ENCODE results near the gene BAX. TPM values are rescaled to one million over a fixed set of nuclear protein-coding genes. Genes with fewer than 3 reads are reported as not detected.

Gene BAX
- total RNA-seq, 1 donor from 2014 or later: 58.9 TPM

- peak; percentile 94 for ATAC-seq
These were observed 21.2 kb upstream of the BAX start, which contains the start of gene DHDH for GRCh38 chr19:48933382-48933932. TSS of gene DHDH (plus strand) at chr19:48933699. CDS start at chr19:48933722, 23 bp downstream.

GRCh38 chr19:48934837-48935236, 19.8 kb upstream of the BAX start:
- no peak for ATAC-seq

- no peak for ATAC-seq
These were observed 18.8 kb upstream of the BAX start for GRCh38 chr19:48935864-48936263.

DNA sequence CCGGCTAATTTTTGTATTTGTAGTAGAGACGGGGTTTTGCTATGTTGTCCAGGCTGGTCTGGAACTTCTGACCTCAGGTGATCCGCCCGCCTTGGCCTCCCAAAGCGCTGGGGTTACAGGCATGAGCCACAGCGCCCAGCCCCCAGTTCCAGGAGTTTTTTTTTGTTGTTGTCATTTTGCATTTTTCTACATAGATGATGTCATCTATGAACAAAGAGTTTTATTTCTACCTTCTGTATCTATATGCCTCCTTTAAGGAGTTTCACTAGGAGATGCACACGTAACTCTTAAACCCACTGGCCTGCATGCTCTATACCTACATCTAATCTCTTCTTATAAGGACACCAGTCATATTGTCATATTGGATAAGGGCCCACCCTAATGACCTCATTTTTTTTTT, 16.4 kb upstream of the BAX start:
- ATAC-seq: no peak

DNA sequence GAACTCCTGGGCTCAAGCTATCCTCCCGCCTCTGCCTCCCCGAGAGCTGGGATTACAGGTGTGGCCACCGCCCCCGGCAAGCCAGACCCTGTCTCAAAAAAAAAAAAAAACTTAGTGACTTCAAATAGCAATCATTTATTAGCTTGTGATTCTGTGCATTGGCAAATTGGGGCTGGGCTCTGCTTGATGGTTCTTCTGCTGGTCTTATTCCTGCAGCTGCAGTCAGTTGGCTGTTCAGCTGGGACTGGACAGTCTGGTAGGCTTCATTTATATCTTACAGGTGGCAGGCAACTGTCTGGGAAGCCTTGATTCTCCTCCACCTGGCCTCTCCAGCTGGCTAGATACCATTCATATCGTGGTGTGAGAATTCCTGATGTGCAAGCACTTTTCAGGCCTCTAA, 13.8 kb upstream of the BAX start:
- no peak for ATAC-seq

DNA sequence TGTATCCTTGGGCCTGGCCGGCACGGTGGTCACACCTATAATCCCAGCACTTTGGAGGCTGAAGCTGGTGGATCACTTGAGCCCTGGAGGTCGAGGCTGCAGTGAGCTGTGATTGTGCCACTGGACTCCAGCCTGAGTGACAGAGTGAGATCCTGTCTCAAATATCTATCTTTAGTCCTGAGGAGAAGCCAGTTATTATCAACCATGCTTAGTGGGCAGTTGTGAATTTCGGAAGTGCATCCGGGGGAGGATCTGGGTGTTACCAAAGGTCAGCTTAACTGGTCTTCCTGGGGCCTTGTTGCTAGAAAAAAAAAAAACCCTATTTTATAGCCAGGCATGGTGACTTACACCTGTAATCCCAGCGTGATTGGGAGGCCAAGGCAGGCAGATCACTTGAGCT, 11.6 kb upstream of the BAX start:
- ATAC-seq: no peak

- ATAC-seq: no peak
These were observed 9.3 kb upstream of the BAX start for GRCh38 chr19:48945415-48945814.

- no peak for ATAC-seq
These were observed 8.9 kb upstream of the BAX start for GRCh38 chr19:48945817-48946216.

DNA sequence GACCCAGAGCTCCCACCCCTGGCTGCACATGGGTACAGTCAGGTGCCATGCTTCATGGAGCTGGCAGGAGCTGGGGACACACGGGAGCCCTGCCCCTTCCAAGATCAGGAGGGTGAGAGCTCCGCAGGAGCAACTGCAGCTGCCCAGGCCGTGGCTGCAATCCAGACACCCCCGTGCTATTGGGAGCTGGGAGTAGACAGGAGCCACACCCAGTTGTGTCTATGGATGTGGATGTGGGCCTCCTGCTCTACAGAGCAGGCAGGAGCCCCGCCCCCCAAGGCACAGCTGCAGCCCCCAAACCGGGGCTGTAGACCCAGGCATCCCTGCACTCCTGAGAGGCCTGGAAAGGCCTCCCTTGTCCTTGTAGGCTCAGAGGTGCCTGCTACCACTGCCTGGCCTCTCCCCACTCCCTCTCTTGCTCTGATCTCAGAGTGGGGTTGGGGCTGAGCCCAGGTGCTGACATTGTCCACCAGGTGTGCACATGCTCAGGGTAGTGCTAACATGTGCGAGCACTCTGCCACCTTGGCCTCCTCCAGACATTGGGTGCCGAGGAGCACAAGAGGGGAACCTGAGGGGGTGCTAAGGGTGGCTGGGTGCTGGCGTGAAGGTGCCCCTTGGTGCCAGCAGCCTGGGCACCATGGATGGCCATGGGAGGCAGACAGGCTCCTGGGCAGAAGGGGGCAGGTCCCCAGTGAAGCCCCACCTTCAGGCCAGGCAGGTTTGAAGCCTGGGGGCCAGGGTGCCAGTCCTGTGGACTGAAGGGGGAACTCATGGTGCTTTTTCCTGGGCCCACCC, 8.0 kb upstream of the BAX start:
- ATAC-seq: peak; percentile 18

GRCh38 chr19:48947258-48947542, 7.5 kb upstream of the BAX start:
- ATAC-seq: no peak

DNA sequence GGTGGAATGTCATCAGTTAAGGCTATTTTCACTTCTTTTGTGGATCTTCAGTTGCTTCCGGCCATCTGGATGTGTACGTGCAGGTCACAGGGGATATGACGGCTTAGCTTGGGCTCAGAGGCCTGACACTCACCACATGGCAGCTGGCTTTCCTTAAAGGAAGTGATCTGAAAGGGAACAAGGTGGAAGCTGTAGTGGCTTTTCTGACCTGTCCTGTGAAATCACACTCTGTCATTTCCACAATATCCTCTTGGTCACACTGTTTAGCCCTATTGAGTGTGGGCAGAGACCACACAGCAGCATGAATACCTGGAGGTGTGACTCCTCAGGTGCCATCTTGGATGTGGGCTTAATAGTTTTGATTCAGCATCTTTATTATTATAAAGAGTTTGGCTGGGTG, 4.5 kb upstream of the BAX start:
- no peak for ATAC-seq

- no peak for ATAC-seq
These were observed 3.7 kb upstream of the BAX start for GRCh38 chr19:48950830-48951519.

DNA sequence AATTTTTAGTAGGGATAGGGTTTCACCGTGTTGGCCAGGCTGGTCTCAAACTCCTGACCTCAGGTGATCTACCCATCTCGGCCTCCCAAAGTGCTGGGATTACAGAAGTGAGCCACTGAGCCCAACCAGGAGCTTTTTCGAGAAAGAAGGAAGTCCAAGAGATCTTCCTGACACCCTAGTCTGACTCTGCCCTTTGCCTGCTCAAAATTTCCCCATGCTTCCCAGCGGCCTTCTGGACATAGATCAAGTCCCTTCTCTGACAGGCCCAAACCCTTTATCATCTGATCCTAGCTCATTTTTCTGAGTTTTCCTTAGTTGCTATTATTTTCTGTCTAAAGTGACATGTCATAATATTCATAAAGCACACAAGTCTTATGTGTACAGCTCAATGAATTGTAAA, 1.5 kb upstream of the BAX start:
- no peak for ATAC-seq

DNA sequence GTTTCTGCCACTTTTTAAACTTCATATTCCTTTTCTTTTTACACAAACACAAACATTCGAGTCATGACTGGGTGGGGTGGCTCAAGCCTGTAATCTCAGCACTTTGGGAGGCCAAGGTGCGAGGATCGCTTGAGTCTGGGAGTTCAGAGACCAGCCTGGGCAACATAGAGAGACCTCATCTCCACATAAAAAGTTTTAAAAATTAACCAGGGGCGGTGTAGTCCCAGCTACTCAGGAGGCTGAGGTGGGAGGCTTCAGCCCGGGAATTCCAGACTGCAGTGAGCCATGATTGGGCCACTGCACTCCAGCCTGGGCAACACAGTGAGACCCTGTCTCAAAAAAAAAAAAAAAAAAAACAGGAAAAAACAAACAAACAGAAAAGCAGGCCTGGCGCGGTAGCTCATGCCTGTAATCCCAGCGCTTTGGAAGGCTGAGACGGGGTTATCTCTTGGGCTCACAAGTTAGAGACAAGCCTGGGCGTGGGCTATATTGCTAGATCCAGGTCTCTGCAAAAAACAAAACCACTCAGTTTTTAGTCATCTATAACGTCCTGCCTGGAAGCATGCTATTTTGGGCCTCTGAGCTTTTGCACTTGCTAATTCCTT, 583 bp upstream of the BAX start:
- no peak for ATAC-seq

DNA sequence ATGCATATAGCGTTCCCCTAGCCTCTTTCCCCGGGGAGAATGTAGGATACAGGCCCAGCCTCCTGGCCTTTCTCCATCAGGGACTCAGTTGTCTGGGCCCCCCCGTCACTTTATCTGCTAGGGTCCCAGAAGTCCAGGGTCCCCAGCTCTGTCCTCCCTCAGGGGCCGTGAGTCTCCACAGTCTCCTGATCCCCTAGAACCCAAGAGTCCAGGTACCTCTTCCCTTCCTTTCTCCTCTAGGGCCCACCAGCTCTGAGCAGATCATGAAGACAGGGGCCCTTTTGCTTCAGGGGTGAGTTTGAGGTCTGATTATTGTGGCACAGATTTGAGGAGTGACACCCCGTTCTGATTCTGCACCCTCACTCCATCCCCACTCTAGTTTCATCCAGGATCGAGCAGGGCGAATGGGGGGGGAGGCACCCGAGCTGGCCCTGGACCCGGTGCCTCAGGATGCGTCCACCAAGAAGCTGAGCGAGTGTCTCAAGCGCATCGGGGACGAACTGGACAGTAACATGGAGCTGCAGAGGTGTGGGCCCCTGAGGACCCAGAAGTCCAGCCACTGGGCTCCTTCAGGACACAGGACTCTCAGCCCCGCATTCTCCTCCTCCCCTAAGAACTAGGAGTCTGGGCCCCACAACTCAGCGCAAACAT, 758 bp downstream of the BAX start:
- ATAC-seq: peak; percentile 1

DNA sequence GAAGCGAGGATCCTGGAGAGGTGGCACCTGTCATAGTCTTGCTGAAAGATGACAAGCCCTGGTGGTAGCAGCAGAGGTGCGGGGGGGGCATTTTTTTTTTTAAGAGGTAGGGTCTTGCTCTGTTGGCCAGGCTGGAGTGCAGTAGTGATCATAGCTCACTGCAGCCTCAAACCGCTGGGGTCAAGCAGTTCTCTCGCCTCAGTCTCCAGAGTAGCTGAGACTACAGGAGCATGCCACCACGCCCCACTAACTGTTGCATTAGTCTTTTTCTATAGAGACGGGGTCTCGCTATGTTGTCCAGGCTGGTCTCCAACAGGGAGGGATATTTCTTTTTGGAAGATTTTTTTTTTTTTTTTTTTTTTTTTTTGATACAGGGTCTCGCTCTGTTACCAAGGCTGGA, 3.3 kb downstream of the BAX start:
- ATAC-seq: no peak

GRCh38 chr19:48959341-48960239, 4.9 kb downstream of the BAX start:
- ATAC-seq: no peak

GRCh38 chr19:48961051-48961649, 6.5 kb downstream of the BAX start:
- ATAC-seq: no peak

DNA sequence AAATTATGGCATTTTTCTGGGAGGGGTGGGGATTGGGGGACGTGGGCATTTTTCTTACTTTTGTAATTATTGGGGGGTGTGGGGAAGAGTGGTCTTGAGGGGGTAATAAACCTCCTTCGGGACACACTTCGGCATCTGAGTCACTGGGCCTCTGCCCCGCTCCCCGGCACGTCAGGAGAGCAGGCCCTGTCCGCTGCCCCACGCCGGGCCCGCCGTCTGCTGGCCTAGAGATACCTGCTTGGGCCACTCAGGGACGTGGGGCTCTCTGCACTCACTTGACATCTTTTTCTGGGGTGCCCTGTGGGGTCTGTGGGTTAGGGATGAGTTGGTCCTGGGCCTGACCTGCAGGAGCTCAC, 7.0 kb downstream of the BAX start:
- ATAC-seq: no peak

- peak; percentile 40 for ATAC-seq
These were observed 7.6 kb downstream of the BAX start for GRCh38 chr19:48962029-48962848.

GRCh38 chr19:48962849-48963165, 8.1 kb downstream of the BAX start:
- no peak for ATAC-seq

Measured in esophagus mucosa (tissue), 1 donor.